GM12878 (cell line): ENCODE data around the gene CDC37. TPM values are rescaled to one million over a fixed set of nuclear protein-coding genes. Genes with fewer than 3 reads are reported as not detected.

Experiments used
- ATAC-seq: fragments of 200-7000 bp; cut with Tn5 transposase; 3 replicates; pipeline ENCODE4 v1.9.1; 2020; ENCODE audit warnings: mild to moderate bottlenecking, moderate library complexity
- BruUV-seq: library from RNA; stranded (reverse); fragments of 400-500 nt; replicated peaks from 2 replicates; lab custom pipeline; 2021; lab: Mats Ljungman, UMichigan
- CTCF ChIA-PET: fragments of 300-600 bp; sonication (Branson Sonifier 250); formaldehyde crosslinking; extraction: SDS; loops from one replicate; lab custom pipeline; 2021; ENCODE audit warnings: inconsistent platforms; lab: Yijun Ruan, JAX
- POLR2A ChIA-PET: fragments of 350-600 bp; formaldehyde crosslinking; extraction: SDS; loops from one replicate; lab custom pipeline; 2021; ENCODE audit warnings: inconsistent platforms; lab: Charles Lee
- RAD21 ChIA-PET: fragments of 300-600 bp; sonication (Branson Sonifier 250); formaldehyde crosslinking; loops from one replicate; lab custom pipeline; 2023; ENCODE audit warnings: antibody characterized with exemption; ENCODE audit not compliant: unreplicated experiment; lab: Charles Lee
- SMC1A ChIA-PET: fragments of 300-600 bp; sonication (Branson Sonifier 250); formaldehyde crosslinking; loops from one replicate; lab custom pipeline; 2023; ENCODE audit not compliant: unreplicated experiment, uncharacterized antibody; lab: Charles Lee
- DNase-seq: peaks from one replicate; pipeline ENCODE4 v3.0.0-alpha.2; 2011; ENCODE audit warnings: low read depth, low spot score
- FAIRE-seq: peaks from 3 replicates; lab custom pipeline; 2011; peaks lifted over from hg19 to GRCh38; lab: Jason Lieb, UNC
- H2AFZ ChIP-seq: 2 replicates; pipeline ENCODE4 v1.6.0; 2011; ENCODE audit warnings: low read depth, low read length, control low read depth; ENCODE audit not compliant: control insufficient read depth
- H3K27ac ChIP-seq: 2 replicates; pipeline ENCODE4 v1.5.1; 2011; ENCODE audit warnings: control low read depth; ENCODE audit not compliant: control insufficient read depth, insufficient read depth
- H3K27me3 ChIP-seq, 2 experiments: replicated peaks in 1 of 2; 2 replicates each; pipeline versions ENCODE4 v1.6.0 to v1.6.1; 2011; ENCODE audit warnings: low read length in 1 of 2; ENCODE audit not compliant: control insufficient read depth in 2 of 2, insufficient read depth in 2 of 2
- H3K36me3 ChIP-seq, 2 experiments: 2 replicates each; pipeline ENCODE4 v1.5.1; 2011; ENCODE audit warnings: low read length in 1 of 2; ENCODE audit not compliant: control insufficient read depth in 2 of 2, insufficient read depth in 2 of 2
- H3K4me1 ChIP-seq: 2 replicates; pipeline ENCODE4 v1.6.1; 2011; ENCODE audit warnings: mild to moderate bottlenecking, low read length, moderate library complexity, mixed read lengths; ENCODE audit not compliant: control insufficient read depth, insufficient read depth
- H3K4me2 ChIP-seq: 2 replicates; pipeline ENCODE4 v1.6.0; 2011; ENCODE audit warnings: control low read depth; ENCODE audit not compliant: control insufficient read depth, insufficient read depth
- H3K4me3 ChIP-seq: fragments of 200-600 bp; sonication (generic); 2 replicates; pipeline ENCODE4 v1.5.1; 2016
- H3K79me2 ChIP-seq: 2 replicates; pipeline ENCODE4 v1.6.0; 2011; ENCODE audit warnings: low read length; ENCODE audit not compliant: control insufficient read depth, insufficient read depth
- H3K9ac ChIP-seq: 2 replicates; pipeline ENCODE4 v1.8.0; 2011; ENCODE audit warnings: low read length, control low read depth, mixed read lengths; ENCODE audit not compliant: control insufficient read depth, insufficient read depth
- H3K9me3 ChIP-seq: replicated peaks from 3 replicates; pipeline ENCODE4 v1.5.1; 2011; ENCODE audit warnings: mild to moderate bottlenecking, low read length; ENCODE audit not compliant: control insufficient read depth, insufficient read depth
- H4K20me1 ChIP-seq: 2 replicates; pipeline ENCODE4 v1.6.0; 2011; ENCODE audit not compliant: control insufficient read depth, insufficient read depth
- CBX3 ChIP-seq: fragments of 200-600 bp; sonication (generic); IDR thresholded peaks from 2 replicates; pipeline ENCODE4 v1.6.1; 2016; ENCODE audit warnings: low read depth, borderline replicate concordance
- CREB1 ChIP-seq: IDR thresholded peaks from 2 replicates; pipeline ENCODE4 v1.6.1; 2012; ENCODE audit warnings: low read depth, mild to moderate bottlenecking, inconsistent platforms
- GABPA ChIP-seq: IDR thresholded peaks from 2 replicates; pipeline ENCODE4 v1.6.1; 2014; ENCODE audit warnings: antibody characterized with exemption, low read depth, mild to moderate bottlenecking, inconsistent platforms
- MTA3 ChIP-seq: IDR thresholded peaks from 2 replicates; pipeline ENCODE4 v1.6.1; 2012; ENCODE audit warnings: low read length, inconsistent platforms, borderline replicate concordance
- NBN ChIP-seq: fragments of 450-650 bp; IDR thresholded peaks from 2 replicates; pipeline ENCODE4 v1.6.1; 2016
- NFIC ChIP-seq: IDR thresholded peaks from 2 replicates; pipeline ENCODE4 v1.6.1; 2012; ENCODE audit warnings: low read depth, mild to moderate bottlenecking, inconsistent platforms, low read length, moderate library complexity
- NR2C1 ChIP-seq: fragments of 450-650 bp; IDR thresholded peaks from 2 replicates; pipeline ENCODE4 v1.6.1; 2017; ENCODE audit warnings: antibody characterized with exemption, mild to moderate bottlenecking, moderate library complexity
- SP1 ChIP-seq: IDR thresholded peaks from one replicate; pipeline ENCODE4 v1.6.1; 2011; ENCODE audit warnings: low read depth, low read length
- TARDBP ChIP-seq: IDR thresholded peaks from 2 replicates; pipeline ENCODE4 v1.6.1; 2016; ENCODE audit warnings: borderline replicate concordance
- WGBS: methylation state at CpG from one replicate; pipeline ENCODE4 v1.1.6; 2016; ENCODE audit warnings: low lambda C conversion rate; ENCODE audit not compliant: insufficient replicate concordance, insufficient coverage; ENCODE audit errors: missing lambda C conversion rate; 5-methylcytosine and 5-hydroxymethylcytosine counted together
- in situ Hi-C: fragments of 300-500 bp; cut with MboI; formaldehyde crosslinking; loops from 9 replicates; pipeline ENCODE4 v1.14.3; 2018; ENCODE audit warnings: mixed read lengths
- intact Hi-C: fragments of 100-400 bp; cut with micrococcal nuclease; formaldehyde crosslinking; loops from one replicate; pipeline ENCODE4 v1.14.2; 2022; ENCODE audit not compliant: unreplicated experiment
- polyA plus RNA-seq, 11 experiments: library from polyadenylated mRNA; depleted of rRNA in 4 of 11; unstranded in 6 of 11; stranded (reverse) in 5 of 11; fragments of >200 nt; fragmentation: Nextera tagmentation in 4 of 11; fragmentation: Illumina TruSeq in 1 of 11; extraction: Ambion mirVana in 4 of 11; extraction: Trizol in 1 of 11; gene quantifications; 1 replicate in 1 of 11; 2 replicates in 10 of 11; pipeline versions ENCODE4 v1.2.1 to v1.2.3, GENCODE V29; 2011 to 2016; ENCODE audit warnings: inconsistent platforms in 2 of 11, missing spikeins in 2 of 11, low read depth in 1 of 11
- total RNA-seq, 4 experiments: library from RNA; depleted of rRNA in 3 of 4; stranded (reverse); fragments of >200 nt in 3 of 4; fragmentation: Illumina TruSeq in 1 of 4; extraction: Trizol in 1 of 4; gene quantifications; 2 replicates each; pipeline versions ENCODE4 v1.2.1 to v1.2.3, GENCODE V29; 2013 to 2021
- TF ChIP-seq, protein P1 (sequence below): fragments of 450-650 bp; IDR thresholded peaks from 2 replicates; pipeline ENCODE4 v1.6.1; 2017; ENCODE audit warnings: mild to moderate bottlenecking
- TF ChIP-seq, protein P2 (sequence below): IDR thresholded peaks from 2 replicates; pipeline ENCODE4 v1.6.1; 2012; ENCODE audit warnings: low read depth, low read length, improper control_type of control experiment
- TF ChIP-seq, protein P3 (sequence below): IDR thresholded peaks from 2 replicates; pipeline ENCODE4 v1.6.1; 2011; ENCODE audit warnings: low read depth, mild to moderate bottlenecking, low read length, moderate library complexity, borderline replicate concordance; ENCODE audit errors: extremely low read depth
- TF ChIP-seq, protein P4 (sequence below): IDR thresholded peaks from 2 replicates; pipeline ENCODE4 v1.6.1; 2011; ENCODE audit warnings: mild to moderate bottlenecking, low read depth, low read length, moderate library complexity; ENCODE audit not compliant: insufficient replicate concordance

CDC37 gene
- total and polyA plus RNA-seq, 10 of the 15 experiments (the other 5 are each of a cell fraction or from before 2014, with no cell fraction given), result 4.7 to 265 (median 176) TPM

DNA sequence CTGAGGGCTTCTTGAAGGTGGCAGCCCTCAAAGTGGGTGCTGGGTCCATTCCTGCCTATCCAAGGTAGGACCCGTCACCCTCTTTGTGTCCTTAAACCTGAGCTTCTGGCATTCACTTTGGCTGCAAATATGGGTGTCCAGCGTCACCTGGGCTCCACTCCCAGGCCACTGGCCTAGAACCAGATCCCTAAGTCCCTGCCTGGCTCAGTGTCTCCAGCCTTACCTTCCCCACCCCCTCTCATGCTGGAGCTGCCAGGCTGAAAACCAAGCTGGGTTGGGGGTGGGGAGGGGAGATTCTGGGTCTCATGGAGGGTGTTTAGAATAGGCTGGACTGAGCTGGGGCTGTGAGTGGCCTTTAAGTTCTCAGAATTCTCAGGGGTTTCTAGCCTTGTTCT lies 29.4 kb upstream of the CDC37 start (continued):
- TF ChIP-seq, protein P1, sequence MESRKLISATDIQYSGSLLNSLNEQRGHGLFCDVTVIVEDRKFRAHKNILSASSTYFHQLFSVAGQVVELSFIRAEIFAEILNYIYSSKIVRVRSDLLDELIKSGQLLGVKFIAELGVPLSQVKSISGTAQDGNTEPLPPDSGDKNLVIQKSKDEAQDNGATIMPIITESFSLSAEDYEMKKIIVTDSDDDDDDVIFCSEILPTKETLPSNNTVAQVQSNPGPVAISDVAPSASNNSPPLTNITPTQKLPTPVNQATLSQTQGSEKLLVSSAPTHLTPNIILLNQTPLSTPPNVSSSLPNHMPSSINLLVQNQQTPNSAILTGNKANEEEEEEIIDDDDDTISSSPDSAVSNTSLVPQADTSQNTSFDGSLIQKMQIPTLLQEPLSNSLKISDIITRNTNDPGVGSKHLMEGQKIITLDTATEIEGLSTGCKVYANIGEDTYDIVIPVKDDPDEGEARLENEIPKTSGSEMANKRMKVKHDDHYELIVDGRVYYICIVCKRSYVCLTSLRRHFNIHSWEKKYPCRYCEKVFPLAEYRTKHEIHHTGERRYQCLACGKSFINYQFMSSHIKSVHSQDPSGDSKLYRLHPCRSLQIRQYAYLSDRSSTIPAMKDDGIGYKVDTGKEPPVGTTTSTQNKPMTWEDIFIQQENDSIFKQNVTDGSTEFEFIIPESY, result no peak
- TF ChIP-seq, protein P2, sequence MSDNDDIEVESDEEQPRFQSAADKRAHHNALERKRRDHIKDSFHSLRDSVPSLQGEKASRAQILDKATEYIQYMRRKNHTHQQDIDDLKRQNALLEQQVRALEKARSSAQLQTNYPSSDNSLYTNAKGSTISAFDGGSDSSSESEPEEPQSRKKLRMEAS, result no peak
- TF ChIP-seq NR2C1 (no peak), SP1 (no peak), NBN (no peak), TARDBP (no peak)
- TF ChIP-seq, protein P3, sequence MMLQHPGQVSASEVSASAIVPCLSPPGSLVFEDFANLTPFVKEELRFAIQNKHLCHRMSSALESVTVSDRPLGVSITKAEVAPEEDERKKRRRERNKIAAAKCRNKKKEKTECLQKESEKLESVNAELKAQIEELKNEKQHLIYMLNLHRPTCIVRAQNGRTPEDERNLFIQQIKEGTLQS, result no peak

DNA sequence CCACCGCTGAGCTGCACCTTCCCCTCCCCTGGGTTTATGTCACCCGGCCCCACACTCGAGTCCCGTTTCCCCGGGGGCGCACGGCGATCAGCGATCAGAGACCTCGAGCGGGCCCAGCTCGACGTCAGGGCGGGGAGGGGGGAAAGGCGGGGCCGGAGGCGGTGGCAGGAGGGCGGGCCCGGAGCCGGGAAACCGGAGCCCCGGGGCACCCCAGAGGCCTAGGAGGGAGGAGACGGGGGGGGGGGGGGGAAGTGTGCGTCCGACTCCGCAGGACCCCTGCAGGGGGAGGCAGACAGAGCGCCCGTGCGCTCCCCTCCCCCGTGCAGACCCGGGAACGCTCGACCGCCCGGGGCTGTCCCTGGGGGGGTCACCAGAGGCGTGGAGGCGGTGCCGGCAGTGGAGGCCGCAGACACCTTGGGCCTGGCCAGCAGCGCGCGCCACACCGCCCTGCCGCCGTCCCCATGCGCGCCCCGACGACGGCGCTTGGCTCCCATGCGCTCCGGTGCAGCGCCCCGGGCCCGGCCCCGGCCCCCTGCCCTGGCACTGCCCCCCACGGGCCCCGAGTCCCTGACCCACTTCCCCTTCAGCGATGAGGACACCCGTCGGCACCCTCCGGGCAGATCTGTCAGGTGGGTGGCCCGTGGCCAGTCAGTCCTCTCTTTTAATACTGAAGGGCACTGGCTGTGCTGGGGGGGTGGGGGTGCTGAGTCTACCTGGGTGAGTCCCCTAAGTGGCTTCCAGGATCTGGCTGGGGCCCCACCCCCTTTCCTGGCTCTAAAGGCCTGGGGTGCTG lies 28.8 kb upstream of the CDC37 start:
- in situ Hi-C loops (no loop called here), intact Hi-C loops (no loop called here)
- ChIA-PET POLR2A (interaction anchor here (0.5 to 3.3 kb wide), 11 partner anchors 14 to 1901 kb away, joined by 3 to 16 read pairs (median 3); no protein-coding TSS in a partner anchor), RAD21 (interaction anchor here (0.5 to 3.7 kb wide), 9 partner anchors 11 to 330 kb away, joined by 3 to 21 read pairs (median 6); partner anchors contain the start of genes CDC37, ICAM1 and PDE4A), CTCF (interaction anchor here (1.4 to 27.3 kb wide), 2 partner anchors 22 to 44 kb away, joined by 3 to 1053 read pairs; partner anchors contain the start of genes CDC37 and PDE4A), SMC1A (interaction anchor here (0.9 to 17.7 kb wide), 2 partner anchors 21 to 40 kb away, joined by 3 to 364 read pairs; partner anchors contain the start of gene CDC37)
- Histone ChIP-seq H3K4me1 (peaks cover 41% of the 10 kb centered on the region), H3K9ac (peak overlapping the region; percentile 53), H3K27me3 (peaks cover 0 to 4% of the 10 kb centered on the region in 2 experiments; a peak in 1 of 4 replicates), H3K4me2 (peak overlapping the region; percentile 100), H2AFZ (peak overlapping the region; percentile 72), H3K79me2 (peaks cover 2% of the 10 kb centered on the region; the same call in 1 of the 2 replicates), H4K20me1 (no peaks in the 10 kb centered on the region), H3K36me3 (no peaks in the 10 kb centered on the region; a peak in 1 of 4 replicates), H3K4me3 (peak overlapping the region; percentile 54; the same call in 1 of the 2 replicates), H3K9me3 (no peaks in the 10 kb centered on the region), H3K27ac (peak overlapping the region; percentile 56; the same call in 1 of the 2 replicates)
- ATAC-seq (peak; percentile 66), FAIRE-seq (no peak), DNase-seq (no peak)
- 4% methylated on average over 39 of the region's 64 CpGs for WGBS
- BruUV-seq, result no TSS peak
- TF ChIP-seq, protein P4, sequence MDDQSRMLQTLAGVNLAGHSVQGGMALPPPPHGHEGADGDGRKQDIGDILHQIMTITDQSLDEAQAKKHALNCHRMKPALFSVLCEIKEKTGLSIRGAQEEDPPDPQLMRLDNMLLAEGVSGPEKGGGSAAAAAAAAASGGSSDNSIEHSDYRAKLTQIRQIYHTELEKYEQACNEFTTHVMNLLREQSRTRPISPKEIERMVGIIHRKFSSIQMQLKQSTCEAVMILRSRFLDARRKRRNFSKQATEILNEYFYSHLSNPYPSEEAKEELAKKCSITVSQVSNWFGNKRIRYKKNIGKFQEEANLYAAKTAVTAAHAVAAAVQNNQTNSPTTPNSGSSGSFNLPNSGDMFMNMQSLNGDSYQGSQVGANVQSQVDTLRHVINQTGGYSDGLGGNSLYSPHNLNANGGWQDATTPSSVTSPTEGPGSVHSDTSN, result no peak
- TF ChIP-seq CBX3 (no peak), MTA3 (no peak), CREB1 (peak; percentile 56; the same call in 1 of the 2 replicates), NFIC (no peak), SP1 (no peak), NR2C1 (no peak), GABPA (no peak)
